ENCODE measurements around the gene TMCO2.

The TMCO2 gene

GRCh38 chr1:40258445-40258769, 10.7 kb downstream of the TMCO2 start:
- DNase-seq: peak; percentile 43

GRCh38 chr1:40264354-40264781, 16.6 kb downstream of the TMCO2 start:
- DNase-seq: no peak

GRCh38 chr1:40265298-40265697, 17.6 kb downstream of the TMCO2 start:
- DNase-seq: no peak

- no peak for DNase-seq
These were observed 18.2 kb downstream of the TMCO2 start for GRCh38 chr1:40265919-40266318.

- DNase-seq: no peak
These were observed 19.2 kb downstream of the TMCO2 start for GRCh38 chr1:40266786-40267535.

- peak; percentile 63 for DNase-seq
These were observed 20.0 kb downstream of the TMCO2 start for GRCh38 chr1:40267767-40268187.

GRCh38 chr1:40268211-40268610, 20.5 kb downstream of the TMCO2 start:
- DNase-seq: no peak

GRCh38 chr1:40270152-40270834, 22.6 kb downstream of the TMCO2 start:
- no peak for DNase-seq

GRCh38 chr1:40272653-40273213, 25.0 kb downstream of the TMCO2 start:
- no peak for DNase-seq

GRCh38 chr1:40273547-40274166, 25.9 kb downstream of the TMCO2 start:
- no peak for DNase-seq

- no peak for DNase-seq
These were observed 26.6 kb downstream of the TMCO2 start for GRCh38 chr1:40274331-40274730.

- no peak for DNase-seq
These were observed 28.4 kb downstream of the TMCO2 start for GRCh38 chr1:40276122-40276521.

- no peak for DNase-seq
These were observed 34.1 kb downstream of the TMCO2 start for GRCh38 chr1:40281853-40282252.

- no peak for DNase-seq
These were observed 43.6 kb downstream of the TMCO2 start for GRCh38 chr1:40291293-40291692.

GRCh38 chr1:40299366-40300248, 51.9 kb downstream of the TMCO2 start:
- peak; percentile 41 for DNase-seq

- DNase-seq: no peak
These were observed 52.5 kb downstream of the TMCO2 start for GRCh38 chr1:40300249-40300567.

GRCh38 chr1:40300651-40301050, 52.9 kb downstream of the TMCO2 start:
- no peak for DNase-seq

GRCh38 chr1:40301066-40301465, 53.3 kb downstream of the TMCO2 start:
- DNase-seq: no peak
